SK-N-SH (cell line): ENCODE data around the gene GOLPH3.
A peak's percentile ranks its signal among the peaks of the same experiment; 100 is the strongest.

Experiments used
- SMC3 ChIP-seq: IDR thresholded peaks from 2 replicates; pipeline ENCODE4 v1.6.1; 2012; ENCODE audit warnings: low read depth, low read length, improper control_type of control experiment
- TCF12 ChIP-seq: IDR thresholded peaks from 2 replicates; pipeline ENCODE4 v1.4.0; 2012
- TF ChIP-seq, protein P1 (sequence below): IDR thresholded peaks from 2 replicates; pipeline ENCODE4; 2012

GRCh38 chr5:32116574-32117313 lies 57.4 kb downstream of the GOLPH3 start:
- TF ChIP-seq TCF12 (peak; percentile 11; the same call in 1 of the 2 replicates), SMC3 (no peak)
- TF ChIP-seq, protein P1, sequence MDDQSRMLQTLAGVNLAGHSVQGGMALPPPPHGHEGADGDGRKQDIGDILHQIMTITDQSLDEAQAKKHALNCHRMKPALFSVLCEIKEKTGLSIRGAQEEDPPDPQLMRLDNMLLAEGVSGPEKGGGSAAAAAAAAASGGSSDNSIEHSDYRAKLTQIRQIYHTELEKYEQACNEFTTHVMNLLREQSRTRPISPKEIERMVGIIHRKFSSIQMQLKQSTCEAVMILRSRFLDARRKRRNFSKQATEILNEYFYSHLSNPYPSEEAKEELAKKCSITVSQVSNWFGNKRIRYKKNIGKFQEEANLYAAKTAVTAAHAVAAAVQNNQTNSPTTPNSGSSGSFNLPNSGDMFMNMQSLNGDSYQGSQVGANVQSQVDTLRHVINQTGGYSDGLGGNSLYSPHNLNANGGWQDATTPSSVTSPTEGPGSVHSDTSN: no peak
